NCI-H1105 (cell line): Measurements from ENCODE around the gene OTOP3.
"Not testable (repeated sequence)": the region's sequence is repeated elsewhere in the genome, so short reads cannot be mapped to it uniquely, and the experiment has no call there.

Experiments used
- DNase-seq: peaks from one replicate; lab custom pipeline; 2025; lab: John Stamatoyannopoulos, UW

Gene OTOP3, protein sequence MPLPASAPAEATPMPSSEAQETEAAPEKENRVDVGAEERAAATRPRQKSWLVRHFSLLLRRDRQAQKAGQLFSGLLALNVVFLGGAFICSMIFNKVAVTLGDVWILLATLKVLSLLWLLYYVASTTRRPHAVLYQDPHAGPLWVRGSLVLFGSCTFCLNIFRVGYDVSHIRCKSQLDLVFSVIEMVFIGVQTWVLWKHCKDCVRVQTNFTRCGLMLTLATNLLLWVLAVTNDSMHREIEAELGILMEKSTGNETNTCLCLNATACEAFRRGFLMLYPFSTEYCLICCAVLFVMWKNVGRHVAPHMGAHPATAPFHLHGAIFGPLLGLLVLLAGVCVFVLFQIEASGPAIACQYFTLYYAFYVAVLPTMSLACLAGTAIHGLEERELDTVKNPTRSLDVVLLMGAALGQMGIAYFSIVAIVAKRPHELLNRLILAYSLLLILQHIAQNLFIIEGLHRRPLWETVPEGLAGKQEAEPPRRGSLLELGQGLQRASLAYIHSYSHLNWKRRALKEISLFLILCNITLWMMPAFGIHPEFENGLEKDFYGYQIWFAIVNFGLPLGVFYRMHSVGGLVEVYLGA

DNA sequence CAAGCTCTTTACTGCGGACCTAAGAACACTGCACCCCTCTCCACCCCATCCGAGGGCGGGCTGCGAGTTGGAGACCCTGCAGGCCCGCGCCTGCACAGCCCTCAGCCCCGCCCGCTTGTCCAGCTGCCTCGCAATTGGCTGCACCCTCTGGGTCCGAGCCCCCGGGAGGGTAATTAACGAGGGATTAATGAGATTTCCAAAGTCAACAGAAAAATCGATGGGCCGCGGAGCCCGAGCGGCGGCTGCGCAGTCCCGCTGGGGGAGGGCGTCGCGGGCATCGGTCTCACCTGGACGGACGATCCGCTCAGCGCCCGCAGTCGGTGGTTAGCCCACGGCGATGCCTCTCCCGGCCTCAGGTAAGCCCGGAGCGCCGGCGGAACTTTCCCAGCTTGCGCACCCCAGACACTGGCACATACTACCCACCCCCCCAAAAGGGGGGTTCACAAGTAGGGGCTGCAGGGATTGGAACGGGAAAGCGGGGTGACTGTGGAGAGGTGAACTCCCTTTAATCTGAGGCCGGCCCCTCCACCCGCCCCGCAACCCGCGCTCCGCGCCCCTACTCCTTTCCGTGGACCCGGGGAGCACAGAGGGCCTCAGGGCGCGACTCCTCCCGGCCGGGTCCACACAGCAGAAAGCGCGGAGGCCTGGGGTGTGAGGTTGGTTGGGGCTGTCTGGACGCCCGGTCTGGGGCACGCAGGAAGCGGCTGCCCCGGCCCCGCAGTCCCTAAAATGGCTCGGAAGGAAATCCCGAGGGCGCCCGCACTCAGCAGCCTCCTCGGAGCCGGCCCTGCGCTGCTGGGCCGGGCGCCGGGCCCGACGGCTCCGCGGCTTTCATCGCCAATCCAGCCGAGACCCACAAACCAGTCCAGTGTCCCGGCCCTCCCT is at the start of gene OTOP3:
Gene OTOP3, plus strand, starts transcription at position 314 of the 885 bp plus-strand sequence. Its CDS starts 24 bp downstream, at position 338.
- peak; percentile 71 for DNase-seq

DNA sequence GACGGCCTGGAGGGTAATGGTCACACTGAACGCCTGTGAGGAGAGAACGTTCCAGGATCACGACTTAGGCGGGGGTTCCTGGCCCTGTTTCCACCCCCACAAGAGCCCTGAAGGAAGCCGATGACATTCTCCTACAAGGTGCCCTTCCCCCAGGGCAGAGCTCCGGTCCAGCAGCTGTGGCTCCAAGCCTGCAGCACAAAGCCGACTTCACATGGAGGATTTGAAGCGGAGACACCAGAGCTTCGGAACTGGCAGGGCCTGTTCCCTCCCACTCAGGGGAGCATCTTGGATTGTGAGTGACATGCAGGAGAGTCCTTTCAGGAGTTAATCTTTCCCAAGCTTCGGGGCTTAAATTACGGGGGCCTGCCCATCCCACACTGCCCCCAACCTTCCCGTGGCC is 47.2 kb upstream of the OTOP3 start:
- DNase-seq = no peak

GRCh38 chr17:74890554-74890953 is 45.1 kb upstream of the OTOP3 start:
- no peak for DNase-seq

DNA sequence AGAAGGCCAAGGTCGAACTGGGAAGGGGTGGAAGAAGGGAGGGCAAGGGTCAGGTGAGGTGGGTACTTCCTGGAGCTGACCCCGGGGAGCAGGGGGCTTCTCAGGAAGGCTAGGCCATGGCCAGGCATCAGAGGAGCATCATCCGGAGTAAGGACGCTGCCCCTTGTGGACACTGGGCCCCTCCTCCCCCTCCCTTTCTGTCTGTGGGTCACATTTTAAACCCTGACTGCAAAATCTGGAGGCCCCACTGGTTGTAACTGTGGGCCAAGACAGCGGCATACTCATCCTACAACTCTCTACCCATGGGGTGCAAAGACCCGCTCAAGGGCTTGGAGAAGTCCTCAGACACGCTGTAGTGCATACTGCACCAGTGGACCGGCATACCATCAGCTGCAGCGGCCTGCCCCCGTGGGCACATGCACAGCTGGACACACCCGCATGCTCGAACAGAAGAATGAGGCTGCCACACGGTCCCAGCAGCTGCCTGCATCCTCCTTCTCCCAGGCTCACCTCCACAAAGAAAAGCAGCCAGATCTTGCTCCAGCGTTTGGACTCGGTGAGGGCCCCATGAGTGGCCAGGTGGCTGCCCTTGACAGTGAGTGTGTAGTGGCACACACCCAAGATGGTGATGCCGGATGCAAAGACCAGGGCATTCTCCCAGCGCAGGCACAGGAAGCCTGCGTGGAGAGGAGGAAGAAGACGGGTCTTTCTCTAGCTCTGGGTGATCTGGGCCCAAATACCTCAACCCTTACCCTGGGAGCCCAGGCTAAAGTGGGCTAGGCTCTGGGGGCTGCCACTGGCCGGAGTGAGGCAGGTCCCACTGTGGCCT is 43.5 kb upstream of the OTOP3 start:
- DNase-seq = no peak

DNA sequence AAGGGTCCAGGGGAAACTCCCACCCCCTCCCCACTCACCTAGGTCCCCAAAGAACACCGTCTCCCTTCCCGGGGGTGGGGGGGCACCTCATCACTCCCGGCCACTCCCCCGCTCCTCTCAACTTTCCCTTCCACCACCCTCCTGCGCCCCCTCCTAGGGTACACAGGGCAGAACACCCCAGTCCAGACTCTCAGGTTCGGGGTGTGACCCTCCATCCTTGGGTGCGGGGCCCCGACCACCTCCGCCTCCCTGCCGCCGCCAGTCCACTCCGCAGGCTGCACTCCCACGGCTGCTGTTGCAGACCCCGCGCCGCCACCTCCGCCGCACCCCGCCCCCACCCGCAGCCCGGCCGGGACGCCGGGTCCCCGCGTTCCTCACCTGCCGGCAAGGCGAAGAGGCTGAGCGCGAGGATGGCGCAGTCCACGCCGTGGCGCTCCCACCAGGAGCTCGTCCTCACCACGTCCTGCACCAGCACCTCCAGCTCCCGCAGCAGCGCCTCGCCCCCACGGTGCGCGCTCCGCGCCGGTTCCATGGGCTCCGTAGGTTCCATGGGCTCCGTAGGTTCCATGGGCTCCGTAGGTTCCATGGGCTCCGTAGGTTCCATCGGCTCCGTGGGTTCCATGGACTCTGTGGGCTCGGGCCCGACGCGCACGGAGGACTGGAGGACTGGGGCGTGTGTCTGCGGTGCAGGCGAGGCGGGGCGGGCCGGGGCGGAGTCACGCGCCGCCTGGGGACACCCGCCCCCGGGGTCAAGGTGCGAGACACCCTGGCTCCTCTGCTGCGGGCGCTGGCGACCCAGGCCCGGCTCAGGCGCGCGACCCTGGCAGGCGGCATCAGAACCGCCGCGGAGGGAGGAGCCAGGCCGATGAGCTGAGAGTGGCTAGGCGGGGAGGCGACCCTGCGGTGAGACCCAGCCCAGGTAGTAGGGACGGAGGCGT is 42.5 kb upstream of the OTOP3 start, which contains the start of gene FADS6:
Gene FADS6, minus strand, starts transcription at position 660 of the 938 bp plus-strand sequence. Its CDS starts 38 bp downstream, at position 622.
- no peak for DNase-seq

- DNase-seq = no peak
These were observed 41.6 kb upstream of the OTOP3 start for GRCh38 chr17:74893936-74894671.

DNA sequence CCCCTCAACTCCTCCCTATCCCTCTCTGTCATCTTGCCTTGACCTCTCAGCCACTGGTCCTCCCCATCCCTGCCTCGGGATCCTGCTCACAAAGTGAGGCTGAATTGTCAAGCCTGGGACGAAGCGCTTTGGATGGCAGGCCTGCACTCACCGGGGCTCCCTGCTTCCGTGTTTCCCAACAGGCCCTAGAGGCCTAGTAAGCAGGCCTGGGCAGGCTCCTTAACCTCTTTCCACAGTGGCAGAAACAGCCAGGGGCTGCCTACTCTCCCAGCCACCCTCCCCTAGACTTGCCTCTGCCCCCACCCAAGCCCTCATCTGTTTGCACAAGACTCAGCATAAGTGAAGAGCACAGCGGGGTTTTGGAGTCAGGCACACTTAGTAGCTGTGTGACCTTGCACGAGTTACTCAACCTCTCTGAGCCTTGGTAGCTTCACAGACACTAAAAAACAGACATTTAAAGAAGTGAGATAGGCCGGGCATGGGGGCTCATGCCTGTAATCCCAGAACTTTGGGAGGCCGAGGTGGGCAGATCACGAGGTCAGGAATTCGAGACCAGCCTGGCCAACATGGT is 37.2 kb upstream of the OTOP3 start:
- no peak for DNase-seq

DNA sequence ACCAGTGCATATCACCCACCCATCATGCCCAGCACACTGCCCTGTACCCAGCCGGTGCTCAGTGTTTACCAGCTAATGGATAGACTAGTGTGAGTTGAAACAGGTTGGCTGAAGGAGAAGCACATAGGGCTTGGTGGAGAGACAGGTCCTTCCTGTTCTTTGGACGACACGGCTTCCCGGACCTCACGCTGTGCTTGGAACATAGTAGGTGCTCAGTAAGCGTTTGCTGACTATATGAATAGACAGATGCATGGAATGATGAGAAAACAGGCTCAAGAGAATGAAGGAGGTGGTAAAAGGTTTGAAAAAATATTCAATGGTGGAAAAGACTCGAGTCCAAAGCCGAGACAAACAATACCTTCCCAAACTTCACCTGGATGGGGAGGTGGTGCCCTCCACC is 35.5 kb upstream of the OTOP3 start:
- no peak for DNase-seq

GRCh38 chr17:74901353-74902135 is 34.2 kb upstream of the OTOP3 start:
- DNase-seq = no peak

GRCh38 chr17:74903034-74903433 is 32.7 kb upstream of the OTOP3 start:
- DNase-seq = no peak

- DNase-seq = no peak
These were observed 32.0 kb upstream of the OTOP3 start for GRCh38 chr17:74903671-74904070.

DNA sequence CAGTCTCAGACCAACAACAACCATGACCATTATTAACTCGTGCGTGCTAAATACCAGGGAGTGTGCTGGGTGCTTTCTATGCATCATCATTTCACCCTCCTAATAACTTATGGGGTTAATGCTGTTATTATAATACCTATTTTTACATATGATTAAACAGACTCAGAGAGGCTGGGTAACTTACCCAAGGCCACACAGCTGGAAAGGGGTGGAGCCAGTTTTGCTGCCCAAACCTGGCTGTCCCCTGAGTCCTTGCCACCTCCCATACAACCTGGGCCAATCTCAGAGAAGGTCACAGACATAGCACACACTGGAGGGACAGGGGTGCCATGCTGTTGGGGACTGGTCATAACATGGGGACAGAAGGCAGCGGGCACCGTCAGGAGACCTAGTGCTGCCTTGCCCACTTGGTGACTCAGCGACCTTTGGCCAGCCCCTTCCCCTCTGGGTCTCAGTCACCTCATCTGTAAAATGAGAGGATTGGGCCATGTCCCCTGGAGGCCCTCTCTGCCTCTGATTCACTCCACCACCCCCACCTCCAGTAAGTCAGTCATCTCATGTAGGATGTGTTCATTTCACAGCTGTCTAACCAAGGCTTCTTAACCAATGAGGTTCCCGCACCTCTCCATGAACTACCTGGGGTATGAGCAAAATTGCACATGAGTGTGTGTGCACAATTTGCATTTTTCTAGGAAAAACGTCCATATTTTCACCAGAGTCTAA is 30.9 kb upstream of the OTOP3 start:
- DNase-seq = no peak

DNA sequence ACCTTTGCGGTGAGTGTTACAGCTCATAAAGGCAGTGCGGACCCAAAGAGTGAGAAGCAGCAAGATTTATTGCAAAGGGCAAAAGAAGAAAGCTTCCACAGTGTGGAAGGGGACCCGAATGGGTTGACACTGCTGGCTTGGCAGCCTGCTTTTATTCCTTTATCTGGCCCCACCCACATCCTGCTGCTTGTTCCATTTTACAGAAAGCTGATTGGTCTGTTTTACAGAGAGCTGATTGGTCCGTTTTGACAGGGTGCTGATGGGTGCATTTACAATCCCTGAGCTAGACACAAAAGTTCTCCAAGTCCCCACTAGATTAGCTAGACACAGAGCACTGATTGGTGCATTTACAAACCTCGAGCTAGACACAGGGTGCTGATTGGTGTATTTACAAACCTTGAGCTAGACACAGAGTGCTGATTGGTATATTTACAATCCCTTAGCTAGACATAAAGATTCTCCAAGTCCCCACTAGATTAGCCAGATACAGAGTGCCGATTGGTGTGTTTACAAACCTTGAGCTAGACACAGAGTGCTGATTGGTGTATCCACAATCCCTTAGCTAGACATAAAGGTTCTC is 29.4 kb upstream of the OTOP3 start:
- not testable (repeated sequence) for DNase-seq

DNA sequence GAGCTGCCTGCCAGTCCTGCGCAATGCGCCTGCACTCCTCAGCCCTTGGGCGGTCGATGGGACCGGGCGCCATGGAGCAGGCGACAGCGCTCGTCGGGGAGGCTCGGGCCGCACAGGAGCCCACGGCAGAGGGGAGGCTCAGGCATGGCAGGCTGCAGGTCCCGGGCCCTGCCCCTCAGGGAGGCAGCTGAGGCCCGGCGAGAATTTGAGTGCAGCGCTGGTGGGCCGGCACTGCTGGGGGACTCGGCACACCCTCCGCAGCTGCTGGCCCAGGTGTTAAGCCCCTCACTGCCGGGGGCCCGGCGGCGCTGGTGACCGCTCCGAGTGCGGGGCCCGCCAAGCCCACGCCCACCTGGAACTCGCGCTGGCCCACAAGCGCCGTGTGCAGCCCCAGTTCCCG is 28.7 kb upstream of the OTOP3 start:
- no peak for DNase-seq

DNA sequence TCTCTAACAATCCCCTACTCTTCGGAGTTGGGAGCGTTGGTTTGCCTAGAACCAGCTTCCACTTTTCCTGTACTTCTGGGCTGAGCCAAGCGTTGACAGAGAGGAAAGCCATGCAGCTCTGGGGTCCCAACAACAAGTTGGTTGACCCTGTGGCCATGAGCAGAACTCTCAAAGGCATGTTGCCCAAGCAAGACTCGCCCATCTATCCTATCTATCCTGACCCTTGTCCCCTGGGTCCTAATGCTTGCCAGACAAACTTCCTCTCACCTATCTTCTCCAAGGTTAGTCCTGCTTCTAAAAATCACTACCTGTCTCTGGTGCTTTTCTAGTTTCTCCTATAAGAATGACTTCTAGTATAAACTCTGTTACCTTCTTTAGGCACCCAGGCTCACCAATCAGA is 26.6 kb upstream of the OTOP3 start:
- DNase-seq = not testable (repeated sequence)

DNA sequence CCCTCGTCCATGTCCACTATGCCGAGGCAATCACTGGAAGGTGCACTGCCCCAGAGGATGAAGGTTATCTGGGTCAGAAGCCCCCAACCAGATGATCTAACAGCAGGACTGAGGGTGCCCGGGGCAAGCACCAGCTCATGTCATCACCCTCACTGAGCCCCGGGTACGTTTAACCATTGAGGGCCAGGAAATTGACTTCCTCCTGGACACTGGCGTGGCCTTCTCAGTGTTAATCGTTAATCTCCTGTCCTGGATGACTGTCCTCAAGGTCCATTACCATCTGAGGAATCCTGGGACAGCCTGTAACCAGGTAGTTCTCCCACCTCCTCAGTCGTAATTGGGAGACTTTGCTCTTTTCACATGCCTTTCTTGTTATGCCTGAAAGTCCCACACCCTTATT is 24.3 kb upstream of the OTOP3 start:
- not testable (repeated sequence) for DNase-seq

- DNase-seq = no peak
These were observed 19.4 kb upstream of the OTOP3 start for GRCh38 chr17:74916136-74916850.
